HEK293 (cell line): Measurements from ENCODE around the gene ACIN1.

Experiments
- KLF8 ChIP-seq: fragments of 450-650 bp; formaldehyde crosslinking; IDR thresholded peaks from 2 replicates; pipeline ENCODE4 v1.5.1; 2016; ENCODE audit warnings: missing biosample characterization, missing genetic modification characterization
- SETDB1 ChIP-seq: IDR thresholded peaks from one replicate; pipeline ENCODE4 v1.6.1; 2017; ENCODE audit warnings: mild to moderate bottlenecking, low read length, moderate library complexity, mixed read lengths; ENCODE audit not compliant: insufficient read length
- ZNF24 ChIP-seq: fragments of 450-650 bp; formaldehyde crosslinking; IDR thresholded peaks from 2 replicates; pipeline ENCODE4 v1.5.1; 2016; ENCODE audit warnings: missing biosample characterization, missing genetic modification characterization
- TF ChIP-seq, protein P1 (sequence below): fragments of 450-650 bp; formaldehyde crosslinking; IDR thresholded peaks from 2 replicates; pipeline ENCODE4 v1.5.1; 2016; ENCODE audit warnings: missing biosample characterization, missing genetic modification characterization
- TF ChIP-seq, protein P2 (sequence below): fragments of 450-650 bp; formaldehyde crosslinking; conservative IDR thresholded peaks from 2 replicates; pipeline ENCODE4 v1.5.1; 2016; ENCODE audit warnings: low read depth, missing biosample characterization, missing genetic modification characterization
- TF ChIP-seq, protein P3 (sequence below): fragments of 450-650 bp; formaldehyde crosslinking; IDR thresholded peaks from 2 replicates; pipeline ENCODE4 v1.5.1; 2016; ENCODE audit warnings: missing biosample characterization, missing genetic modification characterization, low read depth

DNA sequence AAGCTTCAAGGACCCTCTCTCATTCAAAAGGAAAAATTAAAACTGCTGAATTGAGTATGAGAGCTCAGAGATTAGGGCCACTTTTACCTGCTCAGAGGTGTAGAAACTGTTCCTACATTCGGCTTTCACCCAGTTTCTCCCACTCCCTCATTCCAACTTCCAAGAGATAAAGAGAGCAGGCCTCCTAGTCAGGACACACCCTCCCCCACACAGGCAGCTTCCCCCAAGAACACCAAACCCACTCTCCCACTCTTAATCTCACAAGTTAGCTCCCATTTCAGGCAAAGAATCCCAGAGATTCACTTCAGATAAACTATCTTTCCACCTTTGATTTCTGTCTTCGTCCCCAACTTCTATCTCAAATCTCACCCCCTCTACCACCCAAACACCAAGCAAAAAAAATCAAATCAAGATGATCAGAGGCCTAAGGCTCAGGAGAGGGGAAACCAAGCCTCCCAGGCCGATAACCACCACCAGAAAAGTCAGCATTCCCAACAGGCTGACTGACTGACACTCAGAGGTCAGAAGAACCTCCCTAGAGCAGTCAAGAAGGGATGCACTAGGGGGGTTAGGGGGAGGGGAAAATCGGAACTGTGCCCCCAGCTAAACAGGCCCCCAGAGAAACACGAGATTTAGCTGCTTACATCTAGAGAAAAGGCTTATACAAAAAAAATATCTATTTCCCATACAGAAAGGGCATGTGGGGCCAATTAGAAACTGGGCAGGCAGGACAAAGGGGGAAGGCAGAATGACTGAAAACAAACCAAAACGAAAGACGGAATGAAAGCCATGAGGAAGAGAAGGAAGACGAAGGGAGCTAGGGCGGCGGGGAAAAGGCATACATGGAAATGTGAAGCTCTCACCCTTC, 24.4 kb downstream of the ACIN1 start:
- TF ChIP-seq, protein P1, sequence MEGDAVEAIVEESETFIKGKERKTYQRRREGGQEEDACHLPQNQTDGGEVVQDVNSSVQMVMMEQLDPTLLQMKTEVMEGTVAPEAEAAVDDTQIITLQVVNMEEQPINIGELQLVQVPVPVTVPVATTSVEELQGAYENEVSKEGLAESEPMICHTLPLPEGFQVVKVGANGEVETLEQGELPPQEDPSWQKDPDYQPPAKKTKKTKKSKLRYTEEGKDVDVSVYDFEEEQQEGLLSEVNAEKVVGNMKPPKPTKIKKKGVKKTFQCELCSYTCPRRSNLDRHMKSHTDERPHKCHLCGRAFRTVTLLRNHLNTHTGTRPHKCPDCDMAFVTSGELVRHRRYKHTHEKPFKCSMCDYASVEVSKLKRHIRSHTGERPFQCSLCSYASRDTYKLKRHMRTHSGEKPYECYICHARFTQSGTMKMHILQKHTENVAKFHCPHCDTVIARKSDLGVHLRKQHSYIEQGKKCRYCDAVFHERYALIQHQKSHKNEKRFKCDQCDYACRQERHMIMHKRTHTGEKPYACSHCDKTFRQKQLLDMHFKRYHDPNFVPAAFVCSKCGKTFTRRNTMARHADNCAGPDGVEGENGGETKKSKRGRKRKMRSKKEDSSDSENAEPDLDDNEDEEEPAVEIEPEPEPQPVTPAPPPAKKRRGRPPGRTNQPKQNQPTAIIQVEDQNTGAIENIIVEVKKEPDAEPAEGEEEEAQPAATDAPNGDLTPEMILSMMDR (tag by site-specific recombination) = no peak
- TF ChIP-seq SETDB1 (no peak), KLF8 (no peak), ZNF24 (tag by site-specific recombination) (no peak)
- TF ChIP-seq, protein P2, sequence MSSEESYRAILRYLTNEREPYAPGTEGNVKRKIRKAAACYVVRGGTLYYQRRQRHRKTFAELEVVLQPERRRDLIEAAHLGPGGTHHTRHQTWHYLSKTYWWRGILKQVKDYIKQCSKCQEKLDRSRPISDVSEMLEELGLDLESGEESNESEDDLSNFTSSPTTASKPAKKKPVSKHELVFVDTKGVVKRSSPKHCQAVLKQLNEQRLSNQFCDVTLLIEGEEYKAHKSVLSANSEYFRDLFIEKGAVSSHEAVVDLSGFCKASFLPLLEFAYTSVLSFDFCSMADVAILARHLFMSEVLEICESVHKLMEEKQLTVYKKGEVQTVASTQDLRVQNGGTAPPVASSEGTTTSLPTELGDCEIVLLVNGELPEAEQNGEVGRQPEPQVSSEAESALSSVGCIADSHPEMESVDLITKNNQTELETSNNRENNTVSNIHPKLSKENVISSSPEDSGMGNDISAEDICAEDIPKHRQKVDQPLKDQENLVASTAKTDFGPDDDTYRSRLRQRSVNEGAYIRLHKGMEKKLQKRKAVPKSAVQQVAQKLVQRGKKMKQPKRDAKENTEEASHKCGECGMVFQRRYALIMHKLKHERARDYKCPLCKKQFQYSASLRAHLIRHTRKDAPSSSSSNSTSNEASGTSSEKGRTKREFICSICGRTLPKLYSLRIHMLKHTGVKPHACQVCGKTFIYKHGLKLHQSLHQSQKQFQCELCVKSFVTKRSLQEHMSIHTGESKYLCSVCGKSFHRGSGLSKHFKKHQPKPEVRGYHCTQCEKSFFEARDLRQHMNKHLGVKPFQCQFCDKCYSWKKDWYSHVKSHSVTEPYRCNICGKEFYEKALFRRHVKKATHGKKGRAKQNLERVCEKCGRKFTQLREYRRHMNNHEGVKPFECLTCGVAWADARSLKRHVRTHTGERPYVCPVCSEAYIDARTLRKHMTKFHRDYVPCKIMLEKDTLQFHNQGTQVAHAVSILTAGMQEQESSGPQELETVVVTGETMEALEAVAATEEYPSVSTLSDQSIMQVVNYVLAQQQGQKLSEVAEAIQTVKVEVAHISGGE (tag by site-specific recombination) = peak; percentile 71
- TF ChIP-seq, protein P3, sequence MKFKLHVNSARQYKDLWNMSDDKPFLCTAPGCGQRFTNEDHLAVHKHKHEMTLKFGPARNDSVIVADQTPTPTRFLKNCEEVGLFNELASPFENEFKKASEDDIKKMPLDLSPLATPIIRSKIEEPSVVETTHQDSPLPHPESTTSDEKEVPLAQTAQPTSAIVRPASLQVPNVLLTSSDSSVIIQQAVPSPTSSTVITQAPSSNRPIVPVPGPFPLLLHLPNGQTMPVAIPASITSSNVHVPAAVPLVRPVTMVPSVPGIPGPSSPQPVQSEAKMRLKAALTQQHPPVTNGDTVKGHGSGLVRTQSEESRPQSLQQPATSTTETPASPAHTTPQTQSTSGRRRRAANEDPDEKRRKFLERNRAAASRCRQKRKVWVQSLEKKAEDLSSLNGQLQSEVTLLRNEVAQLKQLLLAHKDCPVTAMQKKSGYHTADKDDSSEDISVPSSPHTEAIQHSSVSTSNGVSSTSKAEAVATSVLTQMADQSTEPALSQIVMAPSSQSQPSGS (tag by site-specific recombination) = no peak
